GM12878 (cell line): ENCODE results near the gene C3orf33. TPM values are rescaled to one million over a fixed set of nuclear protein-coding genes. Genes with fewer than 3 reads are reported as not detected.

Experiments
- ATAC-seq: fragments of 200-7000 bp; cut with Tn5 transposase; 3 replicates; pipeline ENCODE4 v1.9.1; 2020; ENCODE audit warnings: mild to moderate bottlenecking, moderate library complexity
- BruUV-seq: library from RNA; stranded (reverse); fragments of 400-500 nt; replicated peaks from 2 replicates; lab custom pipeline; 2021; lab: Mats Ljungman, UMichigan
- CTCF ChIA-PET: fragments of 300-600 bp; sonication (Branson Sonifier 250); formaldehyde crosslinking; extraction: SDS; loops from one replicate; lab custom pipeline; 2021; ENCODE audit warnings: inconsistent platforms; lab: Yijun Ruan, JAX
- POLR2A ChIA-PET: fragments of 350-600 bp; formaldehyde crosslinking; extraction: SDS; loops from one replicate; lab custom pipeline; 2021; ENCODE audit warnings: inconsistent platforms; lab: Charles Lee
- RAD21 ChIA-PET: fragments of 300-600 bp; sonication (Branson Sonifier 250); formaldehyde crosslinking; loops from one replicate; lab custom pipeline; 2023; ENCODE audit warnings: antibody characterized with exemption; ENCODE audit not compliant: unreplicated experiment; lab: Charles Lee
- SMC1A ChIA-PET: fragments of 300-600 bp; sonication (Branson Sonifier 250); formaldehyde crosslinking; loops from one replicate; lab custom pipeline; 2023; ENCODE audit not compliant: unreplicated experiment, uncharacterized antibody; lab: Charles Lee
- DNase-seq: peaks from one replicate; pipeline ENCODE4 v3.0.0-alpha.2; 2011; ENCODE audit warnings: low read depth, low spot score
- FAIRE-seq: peaks from 3 replicates; lab custom pipeline; 2011; peaks lifted over from hg19 to GRCh38; lab: Jason Lieb, UNC
- H2AFZ ChIP-seq: 2 replicates; pipeline ENCODE4 v1.6.0; 2011; ENCODE audit warnings: low read depth, low read length, control low read depth; ENCODE audit not compliant: control insufficient read depth
- H3K27ac ChIP-seq: 2 replicates; pipeline ENCODE4 v1.5.1; 2011; ENCODE audit warnings: control low read depth; ENCODE audit not compliant: control insufficient read depth, insufficient read depth
- H3K27me3 ChIP-seq, 2 experiments: replicated peaks in 1 of 2; 2 replicates each; pipeline versions ENCODE4 v1.6.0 to v1.6.1; 2011; ENCODE audit warnings: low read length in 1 of 2; ENCODE audit not compliant: control insufficient read depth in 2 of 2, insufficient read depth in 2 of 2
- H3K36me3 ChIP-seq, 2 experiments: 2 replicates each; pipeline ENCODE4 v1.5.1; 2011; ENCODE audit warnings: low read length in 1 of 2; ENCODE audit not compliant: control insufficient read depth in 2 of 2, insufficient read depth in 2 of 2
- H3K4me1 ChIP-seq: 2 replicates; pipeline ENCODE4 v1.6.1; 2011; ENCODE audit warnings: mild to moderate bottlenecking, low read length, moderate library complexity, mixed read lengths; ENCODE audit not compliant: control insufficient read depth, insufficient read depth
- H3K4me2 ChIP-seq: 2 replicates; pipeline ENCODE4 v1.6.0; 2011; ENCODE audit warnings: control low read depth; ENCODE audit not compliant: control insufficient read depth, insufficient read depth
- H3K4me3 ChIP-seq: fragments of 200-600 bp; sonication (generic); 2 replicates; pipeline ENCODE4 v1.5.1; 2016
- H3K79me2 ChIP-seq: 2 replicates; pipeline ENCODE4 v1.6.0; 2011; ENCODE audit warnings: low read length; ENCODE audit not compliant: control insufficient read depth, insufficient read depth
- H3K9ac ChIP-seq: 2 replicates; pipeline ENCODE4 v1.8.0; 2011; ENCODE audit warnings: low read length, control low read depth, mixed read lengths; ENCODE audit not compliant: control insufficient read depth, insufficient read depth
- H3K9me3 ChIP-seq: replicated peaks from 3 replicates; pipeline ENCODE4 v1.5.1; 2011; ENCODE audit warnings: mild to moderate bottlenecking, low read length; ENCODE audit not compliant: control insufficient read depth, insufficient read depth
- H4K20me1 ChIP-seq: 2 replicates; pipeline ENCODE4 v1.6.0; 2011; ENCODE audit not compliant: control insufficient read depth, insufficient read depth
- ATF7 ChIP-seq: fragments of 450-650 bp; IDR thresholded peaks from 2 replicates; pipeline ENCODE4 v1.6.1; 2016; ENCODE audit warnings: low read depth, mild to moderate bottlenecking
- CREM ChIP-seq: IDR thresholded peaks from 2 replicates; pipeline ENCODE4 v1.6.1; 2014; ENCODE audit warnings: antibody characterized with exemption, low read depth
- DPF2 ChIP-seq: fragments of 450-650 bp; IDR thresholded peaks from 2 replicates; pipeline ENCODE4 v1.6.1; 2017; ENCODE audit warnings: mild to moderate bottlenecking
- IKZF2 ChIP-seq, 2 experiments: fragments of 450-650 bp; IDR thresholded peaks; 2 replicates each; pipeline ENCODE4 v1.6.1; 2017; ENCODE audit warnings: mild to moderate bottlenecking in 2 of 2, moderate library complexity in 2 of 2
- MEF2B ChIP-seq: fragments of 450-650 bp; IDR thresholded peaks from 2 replicates; pipeline ENCODE4 v1.6.1; 2018; ENCODE audit warnings: mild to moderate bottlenecking, moderate library complexity; ENCODE audit not compliant: partially characterized antibody, poor library complexity, severe bottlenecking
- MTA2 ChIP-seq: fragments of 450-650 bp; IDR thresholded peaks from 2 replicates; pipeline ENCODE4 v1.6.1; 2016; ENCODE audit warnings: low read depth, mild to moderate bottlenecking, moderate library complexity
- NFIC ChIP-seq: IDR thresholded peaks from 2 replicates; pipeline ENCODE4 v1.6.1; 2012; ENCODE audit warnings: low read depth, mild to moderate bottlenecking, inconsistent platforms, low read length, moderate library complexity
- NFXL1 ChIP-seq: fragments of 450-650 bp; IDR thresholded peaks from 2 replicates; pipeline ENCODE4 v1.6.1; 2017; ENCODE audit warnings: antibody characterized with exemption, mild to moderate bottlenecking, borderline replicate concordance
- RAD51 ChIP-seq: fragments of 450-650 bp; IDR thresholded peaks from 2 replicates; pipeline ENCODE4 v1.6.1; 2016; ENCODE audit warnings: moderate library complexity, mild to moderate bottlenecking, inconsistent platforms
- RUNX3 ChIP-seq: IDR thresholded peaks from 2 replicates; pipeline ENCODE4 v1.6.1; 2012; ENCODE audit warnings: low read length, inconsistent platforms
- SIX5 ChIP-seq: IDR thresholded peaks from 2 replicates; pipeline ENCODE4 v1.6.1; 2011; ENCODE audit warnings: mild to moderate bottlenecking, low read depth, low read length, moderate library complexity; ENCODE audit not compliant: severe bottlenecking
- ZBED1 ChIP-seq: IDR thresholded peaks from 2 replicates; pipeline ENCODE4 v1.6.1; 2016; ENCODE audit warnings: borderline replicate concordance
- WGBS: methylation state at CpG from one replicate; pipeline ENCODE4 v1.1.6; 2016; ENCODE audit warnings: low lambda C conversion rate; ENCODE audit not compliant: insufficient replicate concordance, insufficient coverage; ENCODE audit errors: missing lambda C conversion rate; 5-methylcytosine and 5-hydroxymethylcytosine counted together
- in situ Hi-C: fragments of 300-500 bp; cut with MboI; formaldehyde crosslinking; loops from 9 replicates; pipeline ENCODE4 v1.14.3; 2018; ENCODE audit warnings: mixed read lengths
- intact Hi-C: fragments of 100-400 bp; cut with micrococcal nuclease; formaldehyde crosslinking; loops from one replicate; pipeline ENCODE4 v1.14.2; 2022; ENCODE audit not compliant: unreplicated experiment
- polyA plus RNA-seq, 11 experiments: library from polyadenylated mRNA; depleted of rRNA in 4 of 11; unstranded in 6 of 11; stranded (reverse) in 5 of 11; fragments of >200 nt; fragmentation: Nextera tagmentation in 4 of 11; fragmentation: Illumina TruSeq in 1 of 11; extraction: Ambion mirVana in 4 of 11; extraction: Trizol in 1 of 11; gene quantifications; 1 replicate in 1 of 11; 2 replicates in 10 of 11; pipeline versions ENCODE4 v1.2.1 to v1.2.3, GENCODE V29; 2011 to 2016; ENCODE audit warnings: inconsistent platforms in 2 of 11, missing spikeins in 2 of 11, low read depth in 1 of 11
- total RNA-seq, 4 experiments: library from RNA; depleted of rRNA in 3 of 4; stranded (reverse); fragments of >200 nt in 3 of 4; fragmentation: Illumina TruSeq in 1 of 4; extraction: Trizol in 1 of 4; gene quantifications; 2 replicates each; pipeline versions ENCODE4 v1.2.1 to v1.2.3, GENCODE V29; 2013 to 2021
- TF ChIP-seq, protein P1 (sequence below): fragments of 450-650 bp; IDR thresholded peaks from 2 replicates; pipeline ENCODE4 v1.6.1; 2017; ENCODE audit warnings: low read depth, mild to moderate bottlenecking, moderate library complexity

Gene C3orf33
- total and polyA plus RNA-seq, 10 of the 15 experiments (the other 5 are each of a cell fraction or from before 2014, with no cell fraction given) = 0.35 to 1.7 (median 0.90) TPM

DNA sequence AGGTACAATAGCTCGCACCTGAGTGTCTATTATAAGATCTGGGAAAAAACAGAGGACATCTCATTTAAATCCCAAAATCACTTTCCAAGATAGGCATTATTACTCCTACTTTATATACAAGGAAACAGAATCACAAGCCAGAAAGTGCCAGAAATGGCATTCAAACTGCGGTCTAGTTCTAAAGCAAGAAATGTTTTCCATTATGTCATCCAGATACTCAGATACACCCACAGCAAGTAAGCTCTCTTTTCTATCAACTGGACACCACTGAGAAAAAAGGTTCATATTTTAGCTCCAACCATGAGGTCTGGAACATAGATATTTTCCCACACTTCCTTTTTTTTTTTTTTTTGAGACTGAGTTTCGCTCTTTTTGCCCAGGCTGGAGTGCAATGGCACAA lies 40.0 kb upstream of the C3orf33 start:
- ChIA-PET RAD21 (interaction anchor here (0.7 to 1.2 kb wide), 6 partner anchors 8 to 40 kb away, joined by 3 to 5 read pairs (median 3); partner anchors contain the start of genes C3orf33, GMPS and SLC33A1), CTCF (interaction anchor here (0.8 to 3.0 kb wide), 2 partner anchors 19 to 40 kb away, joined by 3 to 18 read pairs; partner anchors contain the start of gene C3orf33), POLR2A (interaction anchor here (0.7 to 1.4 kb wide), 4 partner anchors 11 to 27 kb away, joined by 3 to 5 read pairs (median 4); partner anchors contain the start of gene GMPS), SMC1A (interaction anchor here (0.7 to 1.2 kb wide), 2 partner anchors 21 to 714 kb away, joined by 3 to 4 read pairs; no protein-coding TSS in a partner anchor)
- intact Hi-C loops (no loop called here), in situ Hi-C loops (no loop called here)
- TF ChIP-seq MTA2 (peak; percentile 41; the same call in 1 of the 2 replicates), ZBED1 (peak; percentile 26; the same call in 1 of the 2 replicates), IKZF2 (IDR thresholded peaks at IDR 0.05) (peak; percentile 21 to 49; a peak in 2 of 4 replicates), RAD51 (0 out of 2 replicates have a peak, but pooled peaks have one; percentile 8), RUNX3 (peak; percentile 69; the same call in 1 of the 2 replicates), CREM (no peak), MEF2B (peak; percentile 48), SIX5 (no peak), DPF2 (peak; percentile 35; the same call in 1 of the 2 replicates), NFIC (0 out of 2 replicates have a peak, but pooled peaks have one; percentile 16), ATF7 (peak; percentile 95), NFXL1 (no peak)
- TF ChIP-seq, protein P1, sequence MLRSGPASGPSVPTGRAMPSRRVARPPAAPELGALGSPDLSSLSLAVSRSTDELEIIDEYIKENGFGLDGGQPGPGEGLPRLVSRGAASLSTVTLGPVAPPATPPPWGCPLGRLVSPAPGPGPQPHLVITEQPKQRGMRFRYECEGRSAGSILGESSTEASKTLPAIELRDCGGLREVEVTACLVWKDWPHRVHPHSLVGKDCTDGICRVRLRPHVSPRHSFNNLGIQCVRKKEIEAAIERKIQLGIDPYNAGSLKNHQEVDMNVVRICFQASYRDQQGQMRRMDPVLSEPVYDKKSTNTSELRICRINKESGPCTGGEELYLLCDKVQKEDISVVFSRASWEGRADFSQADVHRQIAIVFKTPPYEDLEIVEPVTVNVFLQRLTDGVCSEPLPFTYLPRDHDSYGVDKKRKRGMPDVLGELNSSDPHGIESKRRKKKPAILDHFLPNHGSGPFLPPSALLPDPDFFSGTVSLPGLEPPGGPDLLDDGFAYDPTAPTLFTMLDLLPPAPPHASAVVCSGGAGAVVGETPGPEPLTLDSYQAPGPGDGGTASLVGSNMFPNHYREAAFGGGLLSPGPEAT = peak; percentile 44
- Histone ChIP-seq H2AFZ (no peak overlapping the region), H3K36me3 (peaks cover 0 to 6% of the 10 kb centered on the region in 2 experiments; a peak in 1 of 4 replicates), H3K4me1 (peaks cover 11% of the 10 kb centered on the region), H3K4me2 (peak overlapping the region; percentile 42), H3K9me3 (no peaks in the 10 kb centered on the region), H3K4me3 (0 out of 2 replicates have a peak overlapping the region, but pooled peaks have one; percentile 32), H3K79me2 (peaks cover 67% of the 10 kb centered on the region), H4K20me1 (no peaks in the 10 kb centered on the region), H3K27me3 (no peaks in the 10 kb centered on the region), H3K27ac (no peak overlapping the region), H3K9ac (peak overlapping the region; percentile 40; the same call in 1 of the 2 replicates)
- FAIRE-seq (no peak), ATAC-seq (peak; percentile 63), DNase-seq (no peak)
- 95% methylated on average over 2 of the region's 3 CpGs for WGBS
- no TSS peak for BruUV-seq
